GM19023 (cell line): Measurements from ENCODE around the gene CLCNKB.
"Not testable (repeated sequence)": the region's sequence is repeated elsewhere in the genome, so short reads cannot be mapped to it uniquely, and the experiment has no call there.

Experiments used
- ATAC-seq: cut with Tn5 transposase; IDR thresholded peaks from one replicate; pipeline ENCODE4 v1.9.1; 2021; ENCODE audit warnings: mild to moderate bottlenecking, moderate library complexity; ENCODE audit not compliant: unreplicated experiment

The CLCNKB gene

GRCh38 chr1:16055613-16056520 lies 12.3 kb downstream of the CLCNKB start:
- ATAC-seq: no peak

GRCh38 chr1:16056521-16056912 lies 12.9 kb downstream of the CLCNKB start:
- not testable (repeated sequence) for ATAC-seq

GRCh38 chr1:16057314-16057915 lies 13.8 kb downstream of the CLCNKB start:
- ATAC-seq: not testable (repeated sequence)

GRCh38 chr1:16058394-16059120 lies 15.0 kb downstream of the CLCNKB start:
- not testable (repeated sequence) for ATAC-seq

- no peak for ATAC-seq
Observed at GRCh38 chr1:16061266-16061665, 17.7 kb downstream of the CLCNKB start.

- ATAC-seq: not testable (repeated sequence)
Observed at GRCh38 chr1:16061989-16062686, 18.6 kb downstream of the CLCNKB start.

- not testable (repeated sequence) for ATAC-seq
Observed at GRCh38 chr1:16062687-16063075, 19.1 kb downstream of the CLCNKB start.

GRCh38 chr1:16063226-16063829 lies 19.7 kb downstream of the CLCNKB start:
- no peak for ATAC-seq

- no peak for ATAC-seq
Observed at GRCh38 chr1:16063921-16064320, 20.3 kb downstream of the CLCNKB start.

- no peak for ATAC-seq
Observed at GRCh38 chr1:16064536-16065268, 21.1 kb downstream of the CLCNKB start.

GRCh38 chr1:16065269-16065576 lies 21.6 kb downstream of the CLCNKB start:
- ATAC-seq: no peak

GRCh38 chr1:16066245-16066644 lies 22.7 kb downstream of the CLCNKB start:
- no peak for ATAC-seq

GRCh38 chr1:16067127-16067768 lies 23.7 kb downstream of the CLCNKB start:
- no peak for ATAC-seq

GRCh38 chr1:16067933-16068332 lies 24.4 kb downstream of the CLCNKB start:
- no peak for ATAC-seq

GRCh38 chr1:16068356-16069270 lies 25.0 kb downstream of the CLCNKB start:
- no peak for ATAC-seq

GRCh38 chr1:16070640-16071355 lies 27.2 kb downstream of the CLCNKB start:
- ATAC-seq: no peak

- no peak for ATAC-seq
Observed at GRCh38 chr1:16071614-16072013, 28.0 kb downstream of the CLCNKB start.

GRCh38 chr1:16072095-16072494 lies 28.5 kb downstream of the CLCNKB start:
- ATAC-seq: no peak
